Measurements from ENCODE around the gene UBXN10. TPM values are rescaled to one million over a fixed set of nuclear protein-coding genes. Genes with fewer than 3 reads are reported as not detected.

The UBXN10 gene
- total and polyA plus RNA-seq, 4 donors: 0.50 to 2.3 (median 1.1) TPM

DNA sequence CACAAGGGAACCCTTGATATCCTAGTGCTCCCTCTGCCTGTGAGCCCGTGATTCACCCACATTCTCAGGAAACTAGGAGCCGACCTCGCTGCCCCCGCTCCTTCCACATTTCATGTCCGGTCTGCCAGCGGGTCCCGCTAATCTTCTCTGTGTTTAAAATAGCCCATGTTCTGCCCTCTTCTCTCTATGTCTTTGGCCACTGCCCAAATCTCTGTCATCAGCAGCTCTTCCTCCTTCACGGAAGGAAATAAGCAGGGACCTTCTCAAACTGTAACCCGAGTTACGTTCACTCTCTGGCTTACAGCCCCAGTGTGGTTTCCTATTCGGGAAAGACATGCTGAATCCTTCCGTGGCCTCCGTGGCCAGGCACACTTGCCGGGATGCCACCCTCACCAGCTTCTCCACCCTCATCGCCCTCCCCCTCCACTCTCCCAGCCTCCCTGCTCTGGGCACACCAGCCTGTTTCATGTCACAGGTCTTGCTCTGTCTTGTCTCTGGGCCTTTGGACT lies 21.1 kb upstream of the UBXN10 start:
- DNase-seq (ENCODE audit: low spot score): no peak
- no peak overlapping the region for H3K27ac ChIP-seq (ENCODE audit: low read depth in 1 of 2, low read length in 2 of 2)
- WGBS: 75% methylated on average over 15 of the region's 15 CpGs
- H3K4me3 ChIP-seq (ENCODE audit: low read depth in 1 of 3, low read length in 3 of 3): no peak overlapping the region
- H3K9ac ChIP-seq (ENCODE audit: low read depth in 1 of 2, low read length in 2 of 2): no peak overlapping the region
- H3K36me3 ChIP-seq (ENCODE audit: control insufficient read depth in 4 of 4, insufficient read depth in 3 of 4, low read depth in 1 of 4, low read length in 3 of 4): no peaks in the 10 kb centered on the region
- peaks cover 0 to 12% (median 0%) of the 10 kb centered on the region in 4 donors for H3K9me3 ChIP-seq (ENCODE audit: control insufficient read depth in 4 of 4, low read length in 3 of 4)
- TF ChIP-seq NR2F2 (IDR thresholded peaks at IDR 0.05) (peak; percentile 92), HNF4G (IDR thresholded peaks at IDR 0.05) (no peak), JUND (IDR thresholded peaks at IDR 0.05) (no peak), FOXA1 (IDR thresholded peaks at IDR 0.05) (no peak), CTCF (IDR thresholded peaks at IDR 0.05; ENCODE audit: low read depth, low read length, missing input control) (no peak), HNF4A (conservative IDR thresholded peaks at IDR 0.05) (no peak), RXRA (IDR thresholded peaks at IDR 0.05) (no peak), SP1 (IDR thresholded peaks at IDR 0.05) (peak; percentile 28), FOXA2 (IDR thresholded peaks at IDR 0.05) (no peak), TAF1 (conservative IDR thresholded peaks at IDR 0.05) (no peak), YY1 (IDR thresholded peaks at IDR 0.05) (no peak), EGR1 (IDR thresholded peaks at IDR 0.05; ENCODE audit: low read depth in 2 of 2) (peak in 1 of 2 donors; percentile 32), RAD21 (IDR thresholded peaks at IDR 0.05) (peak; percentile 28 to 35), GABPA (IDR thresholded peaks at IDR 0.05 in 1 of 2, conservative IDR thresholded peaks at IDR 0.05 in 1 of 2) (peak in 1 of 2 donors; percentile 10), ATF3 (IDR thresholded peaks at IDR 0.05) (no peak)
- TF ChIP-seq, protein P1, sequence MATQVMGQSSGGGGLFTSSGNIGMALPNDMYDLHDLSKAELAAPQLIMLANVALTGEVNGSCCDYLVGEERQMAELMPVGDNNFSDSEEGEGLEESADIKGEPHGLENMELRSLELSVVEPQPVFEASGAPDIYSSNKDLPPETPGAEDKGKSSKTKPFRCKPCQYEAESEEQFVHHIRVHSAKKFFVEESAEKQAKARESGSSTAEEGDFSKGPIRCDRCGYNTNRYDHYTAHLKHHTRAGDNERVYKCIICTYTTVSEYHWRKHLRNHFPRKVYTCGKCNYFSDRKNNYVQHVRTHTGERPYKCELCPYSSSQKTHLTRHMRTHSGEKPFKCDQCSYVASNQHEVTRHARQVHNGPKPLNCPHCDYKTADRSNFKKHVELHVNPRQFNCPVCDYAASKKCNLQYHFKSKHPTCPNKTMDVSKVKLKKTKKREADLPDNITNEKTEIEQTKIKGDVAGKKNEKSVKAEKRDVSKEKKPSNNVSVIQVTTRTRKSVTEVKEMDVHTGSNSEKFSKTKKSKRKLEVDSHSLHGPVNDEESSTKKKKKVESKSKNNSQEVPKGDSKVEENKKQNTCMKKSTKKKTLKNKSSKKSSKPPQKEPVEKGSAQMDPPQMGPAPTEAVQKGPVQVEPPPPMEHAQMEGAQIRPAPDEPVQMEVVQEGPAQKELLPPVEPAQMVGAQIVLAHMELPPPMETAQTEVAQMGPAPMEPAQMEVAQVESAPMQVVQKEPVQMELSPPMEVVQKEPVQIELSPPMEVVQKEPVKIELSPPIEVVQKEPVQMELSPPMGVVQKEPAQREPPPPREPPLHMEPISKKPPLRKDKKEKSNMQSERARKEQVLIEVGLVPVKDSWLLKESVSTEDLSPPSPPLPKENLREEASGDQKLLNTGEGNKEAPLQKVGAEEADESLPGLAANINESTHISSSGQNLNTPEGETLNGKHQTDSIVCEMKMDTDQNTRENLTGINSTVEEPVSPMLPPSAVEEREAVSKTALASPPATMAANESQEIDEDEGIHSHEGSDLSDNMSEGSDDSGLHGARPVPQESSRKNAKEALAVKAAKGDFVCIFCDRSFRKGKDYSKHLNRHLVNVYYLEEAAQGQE (IDR thresholded peaks at IDR 0.05): no peak
- TF ChIP-seq, protein P2, sequence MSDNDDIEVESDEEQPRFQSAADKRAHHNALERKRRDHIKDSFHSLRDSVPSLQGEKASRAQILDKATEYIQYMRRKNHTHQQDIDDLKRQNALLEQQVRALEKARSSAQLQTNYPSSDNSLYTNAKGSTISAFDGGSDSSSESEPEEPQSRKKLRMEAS (IDR thresholded peaks at IDR 0.05): no peak
- H3K4me1 ChIP-seq (ENCODE audit: control insufficient read depth in 4 of 4, insufficient read depth in 4 of 4, low read length in 3 of 4): peaks cover 0 to 4% (median under 1%) of the 10 kb centered on the region in 4 donors
- no peaks in the 10 kb centered on the region for H3K27me3 ChIP-seq (ENCODE audit: control insufficient read depth in 4 of 4, insufficient read depth in 4 of 4, low read length in 3 of 4)

GRCh38 chr1:20165522-20165951 lies 20.4 kb upstream of the UBXN10 start:
- H3K27ac ChIP-seq (ENCODE audit: low read depth in 1 of 2, low read length in 2 of 2): no peak overlapping the region
- peak; percentile 65 to 73 for TF ChIP-seq RAD21 (IDR thresholded peaks at IDR 0.05)
- no peak for TF ChIP-seq FOXA1 (IDR thresholded peaks at IDR 0.05)
- TF ChIP-seq SP1 (IDR thresholded peaks at IDR 0.05): no peak
- peak; percentile 47 for TF ChIP-seq CTCF (IDR thresholded peaks at IDR 0.05; ENCODE audit: low read depth, low read length, missing input control)
- no peak for TF ChIP-seq NR2F2 (IDR thresholded peaks at IDR 0.05)
- no peak overlapping the region for H3K9ac ChIP-seq (ENCODE audit: low read depth in 1 of 2, low read length in 2 of 2)
- H3K27me3 ChIP-seq (ENCODE audit: control insufficient read depth in 4 of 4, insufficient read depth in 4 of 4, low read length in 3 of 4): no peaks in the 10 kb centered on the region
- 80% methylated on average over 16 of the region's 16 CpGs for WGBS
- H3K9me3 ChIP-seq (ENCODE audit: control insufficient read depth in 4 of 4, low read length in 3 of 4): peaks cover 0 to 5% (median 0%) of the 10 kb centered on the region in 4 donors
- H3K4me3 ChIP-seq (ENCODE audit: low read depth in 1 of 3, low read length in 3 of 3): no peak overlapping the region
- peaks cover 0 to 4% (median under 1%) of the 10 kb centered on the region in 4 donors for H3K4me1 ChIP-seq (ENCODE audit: control insufficient read depth in 4 of 4, insufficient read depth in 4 of 4, low read length in 3 of 4)
- no peak for DNase-seq (ENCODE audit: low spot score)
- no peaks in the 10 kb centered on the region for H3K36me3 ChIP-seq (ENCODE audit: control insufficient read depth in 4 of 4, insufficient read depth in 3 of 4, low read depth in 1 of 4, low read length in 3 of 4)

All from liver (tissue), 9 donors.